NCI-H187 (cell line): ENCODE data around the gene SPTY2D1.
"Not testable (repeated sequence)": the region's sequence is repeated elsewhere in the genome, so short reads cannot be mapped to it uniquely, and the experiment has no call there.

ENCODE experiments used
- DNase-seq, 2 experiments: peaks; one replicate each; lab custom pipeline; 2025; lab: John Stamatoyannopoulos, UW

Gene SPTY2D1, protein sequence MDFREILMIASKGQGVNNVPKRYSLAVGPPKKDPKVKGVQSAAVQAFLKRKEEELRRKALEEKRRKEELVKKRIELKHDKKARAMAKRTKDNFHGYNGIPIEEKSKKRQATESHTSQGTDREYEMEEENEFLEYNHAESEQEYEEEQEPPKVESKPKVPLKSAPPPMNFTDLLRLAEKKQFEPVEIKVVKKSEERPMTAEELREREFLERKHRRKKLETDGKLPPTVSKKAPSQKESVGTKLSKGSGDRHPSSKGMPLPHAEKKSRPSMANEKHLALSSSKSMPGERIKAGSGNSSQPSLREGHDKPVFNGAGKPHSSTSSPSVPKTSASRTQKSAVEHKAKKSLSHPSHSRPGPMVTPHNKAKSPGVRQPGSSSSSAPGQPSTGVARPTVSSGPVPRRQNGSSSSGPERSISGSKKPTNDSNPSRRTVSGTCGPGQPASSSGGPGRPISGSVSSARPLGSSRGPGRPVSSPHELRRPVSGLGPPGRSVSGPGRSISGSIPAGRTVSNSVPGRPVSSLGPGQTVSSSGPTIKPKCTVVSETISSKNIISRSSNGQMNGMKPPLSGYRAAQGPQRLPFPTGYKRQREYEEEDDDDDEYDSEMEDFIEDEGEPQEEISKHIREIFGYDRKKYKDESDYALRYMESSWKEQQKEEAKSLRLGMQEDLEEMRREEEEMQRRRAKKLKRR

DNA sequence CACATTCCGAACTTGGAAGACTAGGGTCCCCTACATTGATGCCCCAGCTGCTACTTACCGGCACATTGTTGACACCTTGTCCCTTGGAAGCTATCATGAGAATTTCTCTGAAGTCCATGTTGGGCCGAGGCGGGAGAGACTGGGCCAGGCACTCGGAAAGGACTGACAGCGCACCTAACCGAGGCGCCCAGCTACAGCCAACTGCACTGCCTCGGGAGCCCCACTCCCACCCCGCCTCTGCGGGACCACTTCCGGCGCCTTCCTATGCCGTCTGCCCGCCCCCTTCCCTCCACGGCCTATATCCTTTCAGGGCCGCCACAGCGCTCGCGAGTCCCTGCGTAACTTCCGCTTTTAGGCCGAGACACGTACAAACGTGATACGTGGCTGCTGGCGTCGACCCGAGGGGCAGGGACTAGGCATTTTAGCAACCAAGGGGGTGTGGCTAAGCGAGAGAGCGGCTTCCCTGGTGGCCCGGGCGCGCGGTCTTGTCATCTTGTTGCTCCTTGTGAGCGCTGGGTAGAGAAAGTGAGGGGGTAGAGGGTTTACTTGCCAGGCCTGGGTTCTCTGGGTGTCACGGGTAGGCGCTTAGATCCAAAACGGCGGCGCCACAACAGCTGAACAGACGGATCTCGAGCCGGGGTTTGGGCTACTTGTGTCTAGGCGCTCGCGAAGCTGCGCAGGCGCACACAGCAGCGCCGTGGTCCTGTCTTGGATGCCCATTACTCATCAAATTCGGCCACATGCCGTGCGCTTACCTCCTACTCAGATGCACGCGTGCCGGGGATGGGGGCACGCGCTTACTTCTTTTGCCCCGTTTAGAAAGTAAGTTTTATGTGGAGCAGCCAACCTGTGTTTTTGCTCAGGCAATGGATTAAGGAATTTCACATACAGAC lies at the start of gene SPTY2D1:
TSS of gene SPTY2D1 (minus strand) at position 203 of the 893 bp plus-strand sequence. CDS start at position 118, 85 bp downstream.
- peak; percentile 92 to 98 for DNase-seq

DNA sequence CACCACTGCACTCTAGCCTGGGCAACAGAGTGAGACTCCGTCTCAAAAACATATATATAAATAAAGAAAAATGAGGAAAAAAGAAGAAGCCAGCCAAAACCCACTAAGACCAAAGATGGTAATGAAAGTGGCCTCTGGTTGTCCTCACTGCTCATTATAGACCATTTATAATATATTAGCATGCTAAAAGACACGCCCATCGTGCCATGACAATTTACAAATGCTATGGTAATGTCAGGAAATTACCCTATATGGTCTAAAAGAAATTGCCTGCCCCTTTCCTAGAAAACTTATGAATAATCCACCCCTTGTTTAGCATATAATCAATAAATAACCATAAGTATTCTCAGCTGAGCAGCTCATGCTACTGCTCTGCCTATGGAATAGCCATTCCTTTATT lies 48.3 kb upstream of the SPTY2D1 start:
- no peak for DNase-seq

DNA sequence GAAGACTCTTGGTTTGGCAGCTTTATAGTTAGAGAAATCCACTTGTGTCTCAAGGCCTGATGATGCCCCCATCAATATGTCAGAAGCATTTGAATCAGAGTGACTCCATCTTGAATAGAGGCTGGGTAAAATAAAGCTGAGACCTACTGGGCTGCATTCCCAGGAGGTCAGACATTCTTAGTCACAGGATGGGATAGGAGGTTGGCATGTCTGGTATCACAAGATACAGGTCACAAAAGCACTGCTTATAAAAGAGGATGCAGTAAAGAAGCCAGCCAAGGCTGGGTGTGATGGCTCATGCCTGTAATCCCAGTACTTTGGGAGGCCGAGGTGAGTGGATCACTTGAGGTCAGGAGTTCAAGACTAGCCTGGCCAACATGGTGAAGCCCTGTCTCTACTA lies 47.8 kb upstream of the SPTY2D1 start:
- DNase-seq, result not testable (repeated sequence)

DNA sequence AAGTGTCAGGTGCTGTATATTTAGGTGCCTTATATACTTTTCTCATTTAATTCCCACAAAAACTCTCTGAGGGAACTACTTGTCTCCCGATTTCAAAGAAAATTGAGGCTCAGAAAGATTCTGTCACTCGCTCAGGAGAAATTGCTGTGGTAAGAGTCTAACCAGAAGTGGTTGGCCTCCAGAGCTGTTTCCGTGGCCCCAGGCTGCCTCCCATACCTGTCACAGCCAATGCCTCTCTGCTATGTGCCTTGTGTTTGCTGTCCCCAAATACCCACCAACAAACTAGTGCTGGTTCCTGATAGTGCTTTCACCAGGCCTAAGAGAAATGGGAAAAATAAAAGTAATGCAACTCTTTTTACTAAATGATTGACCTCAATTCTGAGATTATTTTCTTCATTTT lies 43.4 kb upstream of the SPTY2D1 start:
- DNase-seq, result no peak

DNA sequence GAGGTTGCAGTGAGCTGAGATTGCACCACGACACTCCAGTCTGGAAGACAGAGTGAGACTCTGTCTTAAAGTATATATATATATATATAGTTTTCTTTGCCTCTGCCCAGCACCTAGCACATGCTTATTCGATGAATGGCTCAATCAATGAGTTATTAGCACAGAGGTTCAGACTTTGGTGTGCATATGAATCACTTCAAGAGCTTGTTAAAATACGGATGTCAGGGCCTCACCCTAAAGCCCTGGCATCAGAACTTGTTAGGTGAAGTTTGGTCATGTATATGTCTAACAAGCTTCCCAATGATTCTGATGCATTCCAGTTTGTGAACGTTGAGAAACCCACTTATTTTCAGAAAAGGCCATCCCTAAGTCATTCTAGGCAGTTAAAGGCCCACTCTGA lies 42.7 kb upstream of the SPTY2D1 start:
- DNase-seq, result no peak

DNA sequence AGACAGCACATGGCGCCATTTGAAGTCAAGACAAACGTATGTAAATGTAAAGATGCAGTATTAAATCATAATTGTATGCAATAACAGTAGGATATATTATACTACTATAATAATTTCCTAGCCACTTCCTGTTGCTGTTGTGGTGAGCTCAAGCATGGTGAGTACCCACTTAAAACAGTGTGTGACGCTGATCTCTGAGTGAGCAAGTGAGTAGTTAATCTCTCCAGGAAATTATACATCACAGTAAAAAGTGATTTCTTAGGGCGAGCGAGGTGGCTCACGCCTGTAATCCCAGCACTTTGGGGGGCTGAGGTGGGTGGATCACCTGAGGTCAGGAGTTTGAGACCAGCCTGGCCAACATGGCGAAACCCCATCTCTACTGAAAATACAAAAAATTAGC lies 38.1 kb upstream of the SPTY2D1 start:
- peak in 1 of 2 experiments; percentile 4 for DNase-seq

DNA sequence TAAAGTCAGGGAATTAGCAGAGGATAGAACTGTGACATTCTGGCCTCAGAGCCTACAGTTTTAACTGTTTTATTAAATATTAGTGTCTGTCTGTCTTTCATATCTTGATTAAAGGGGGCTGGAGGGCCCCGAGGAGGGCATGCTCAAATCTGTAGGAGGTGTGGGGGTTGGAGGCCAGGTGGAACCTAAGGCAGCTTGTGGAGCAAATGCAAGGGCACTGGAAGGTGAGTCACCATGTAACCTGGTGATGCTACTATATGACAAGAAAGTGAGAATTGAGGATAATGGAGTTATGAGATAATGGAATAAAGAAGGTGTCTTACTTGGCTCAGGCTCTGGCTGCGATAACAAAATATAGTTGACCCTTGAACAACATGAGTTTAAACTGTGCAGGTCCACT lies 37.1 kb upstream of the SPTY2D1 start:
- DNase-seq, result no peak

DNA sequence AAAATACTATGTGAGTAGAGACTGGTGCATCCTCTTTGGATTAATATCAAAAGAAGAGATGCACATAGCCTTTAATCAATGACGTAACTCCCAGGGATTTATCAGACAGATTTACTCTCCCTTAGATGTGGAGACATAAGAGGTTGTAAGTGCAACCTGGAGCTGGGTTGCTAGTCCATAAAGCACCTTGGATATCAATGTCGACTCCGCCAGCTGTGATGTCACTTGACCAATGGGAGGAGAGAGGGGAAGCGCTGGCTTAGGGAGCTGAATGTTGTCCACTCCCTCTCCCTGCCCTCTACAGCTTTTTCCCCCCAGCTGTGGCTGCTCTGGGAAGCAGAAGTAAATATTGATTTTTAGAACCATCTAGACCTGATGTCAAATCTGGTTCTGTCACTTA lies 35.6 kb upstream of the SPTY2D1 start:
- no peak for DNase-seq

DNA sequence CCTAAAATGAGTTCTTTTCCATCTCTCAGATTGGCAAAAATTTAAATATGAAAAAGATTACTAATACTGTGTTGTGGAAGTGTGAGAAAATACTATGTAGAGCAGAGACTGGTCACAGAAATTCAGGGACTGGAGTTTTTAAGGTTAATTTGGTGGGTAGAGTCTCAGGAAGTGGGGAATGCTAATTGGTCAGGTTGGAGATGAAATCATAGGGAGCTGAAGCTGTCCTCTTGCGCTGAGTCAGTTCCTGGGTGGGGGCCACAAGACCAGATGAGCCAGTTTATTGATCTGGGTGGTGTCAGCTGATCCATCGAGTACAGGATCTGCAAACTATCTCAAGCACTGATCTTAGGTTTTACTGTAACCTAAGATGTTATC lies 35.1 kb upstream of the SPTY2D1 start:
- no peak for DNase-seq

DNA sequence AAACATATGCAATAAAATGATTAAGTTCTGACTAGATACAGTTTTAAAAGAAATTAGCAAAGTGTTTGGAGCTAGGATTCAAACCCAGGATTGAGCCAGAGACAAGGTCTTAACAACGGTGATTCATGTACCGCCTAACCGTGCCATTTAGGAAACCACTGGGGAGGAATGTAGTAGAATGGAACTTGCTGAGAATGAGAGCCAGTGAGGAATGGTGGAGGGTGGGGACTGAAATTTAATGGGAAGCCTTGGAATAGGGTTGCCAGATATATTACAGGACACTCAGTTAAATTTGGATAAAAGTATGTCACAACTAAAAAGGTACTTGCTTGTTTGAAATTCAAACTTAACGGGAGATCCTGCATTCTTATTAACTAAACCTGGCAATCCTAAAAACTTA lies 34.0 kb upstream of the SPTY2D1 start:
- no peak for DNase-seq

DNA sequence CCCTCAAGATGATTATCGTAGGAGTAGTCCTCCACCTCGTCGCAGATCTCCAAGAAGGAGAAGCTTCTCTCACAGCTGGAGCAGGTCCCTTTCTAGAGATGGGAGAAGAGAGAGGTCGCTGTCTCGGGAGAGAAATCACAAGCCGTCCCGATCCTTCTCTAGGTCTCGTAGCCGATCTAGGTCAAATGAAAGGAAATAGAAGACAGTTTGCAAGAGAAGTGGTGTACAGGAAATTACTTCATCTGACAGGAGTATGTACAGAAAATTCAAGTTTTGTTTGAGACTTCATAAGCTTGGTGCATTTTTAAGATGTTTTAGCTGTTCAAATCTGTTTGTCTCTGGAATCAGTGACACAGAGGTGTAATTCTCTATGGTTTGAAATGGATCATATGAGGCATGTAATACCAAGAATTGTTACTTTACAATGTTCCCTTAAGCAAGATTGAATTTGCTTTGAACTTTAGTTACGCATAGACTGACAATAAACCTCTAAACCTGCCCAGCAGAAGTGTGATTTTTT lies 31.3 kb upstream of the SPTY2D1 start:
- not testable (repeated sequence) for DNase-seq

DNA sequence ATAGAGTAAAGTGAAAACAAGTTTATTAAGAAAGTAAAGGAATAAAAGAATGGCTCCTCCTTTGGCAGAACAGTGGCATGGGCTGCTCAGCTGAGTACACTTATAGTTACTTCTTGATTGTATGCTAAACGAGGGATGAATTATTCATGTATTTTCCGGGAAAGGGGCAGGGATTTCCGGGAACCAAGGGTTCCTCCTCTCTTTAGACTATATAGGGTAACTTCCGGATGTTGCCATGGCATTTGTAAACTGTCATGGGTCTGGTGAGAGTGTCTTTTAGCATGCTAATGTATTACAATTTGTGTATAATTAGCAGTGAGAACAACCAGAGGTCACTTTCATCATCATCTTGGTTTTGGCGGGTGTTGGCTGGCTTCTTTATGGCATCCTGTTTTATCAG lies 23.5 kb upstream of the SPTY2D1 start:
- DNase-seq, result no peak

DNA sequence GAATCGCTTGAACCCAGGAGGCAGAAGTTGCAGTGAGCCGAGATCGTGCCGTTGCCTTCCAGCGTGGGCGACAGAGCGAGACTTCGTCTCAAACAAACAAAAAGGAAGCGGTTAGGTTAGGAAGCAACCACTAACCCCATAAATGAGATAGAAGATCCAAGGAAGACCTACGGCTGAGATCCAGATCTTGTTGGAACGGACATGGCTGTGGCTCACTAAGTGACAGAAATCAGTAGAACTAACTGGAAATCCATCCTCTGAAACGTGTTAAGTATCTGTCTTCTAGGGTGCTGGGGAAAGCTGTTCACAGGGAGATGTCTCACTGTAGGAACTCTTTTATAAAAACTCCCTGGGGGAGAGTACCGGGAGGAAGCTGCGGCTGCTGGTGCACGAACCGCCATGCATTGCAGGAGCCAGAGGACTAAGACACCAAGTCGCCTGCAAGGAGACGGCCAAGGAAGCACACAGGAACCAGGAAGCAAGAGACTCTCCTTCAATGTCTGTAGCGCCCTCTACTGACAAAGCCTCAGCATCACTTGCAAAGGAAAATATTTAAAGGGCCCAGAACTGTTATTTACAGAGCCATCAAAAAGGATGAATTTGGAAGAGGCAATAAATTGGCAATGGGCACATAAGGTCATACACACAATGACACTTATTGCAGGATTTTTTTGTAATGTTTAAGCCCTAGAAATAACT lies 16.9 kb upstream of the SPTY2D1 start:
- DNase-seq, result no peak

DNA sequence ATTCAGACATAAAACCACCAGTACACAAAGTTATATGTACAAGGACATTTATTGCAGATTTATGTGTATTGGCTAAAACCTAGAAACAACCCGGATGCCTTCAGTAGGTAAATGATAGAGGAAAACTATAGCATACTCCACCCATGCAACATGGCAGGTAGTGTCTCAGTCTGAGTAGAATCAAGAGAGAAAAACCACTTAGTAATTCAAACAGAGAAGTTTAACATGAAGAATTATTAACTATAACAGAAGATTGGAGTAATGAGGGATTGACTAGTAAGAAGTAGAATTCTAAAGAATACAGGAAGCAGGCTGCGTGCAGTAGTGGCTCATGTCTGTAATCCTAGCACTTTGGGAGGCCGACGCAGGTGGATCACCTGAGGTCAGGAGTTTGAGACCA lies 16.2 kb upstream of the SPTY2D1 start:
- no peak for DNase-seq

DNA sequence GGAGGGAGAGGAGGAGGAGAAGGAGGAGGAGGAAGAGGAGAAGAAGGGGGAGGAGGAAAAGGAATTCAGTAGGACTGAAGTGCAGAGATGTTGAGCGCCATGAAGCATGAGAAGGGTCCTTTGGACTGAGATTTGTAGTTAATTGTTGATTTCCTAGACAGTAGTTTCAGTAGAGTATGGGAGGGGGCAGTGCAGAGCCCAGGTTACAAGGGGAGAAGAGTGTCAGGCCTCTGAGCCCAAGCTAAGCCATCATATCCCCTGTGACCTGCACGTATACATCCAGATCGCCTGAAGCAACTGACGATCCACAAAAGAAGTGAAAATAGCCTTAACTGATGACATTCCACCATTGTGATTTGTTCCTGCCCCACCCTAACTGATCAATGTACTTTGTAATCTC lies 8.9 kb upstream of the SPTY2D1 start:
- DNase-seq, result not testable (repeated sequence)

DNA sequence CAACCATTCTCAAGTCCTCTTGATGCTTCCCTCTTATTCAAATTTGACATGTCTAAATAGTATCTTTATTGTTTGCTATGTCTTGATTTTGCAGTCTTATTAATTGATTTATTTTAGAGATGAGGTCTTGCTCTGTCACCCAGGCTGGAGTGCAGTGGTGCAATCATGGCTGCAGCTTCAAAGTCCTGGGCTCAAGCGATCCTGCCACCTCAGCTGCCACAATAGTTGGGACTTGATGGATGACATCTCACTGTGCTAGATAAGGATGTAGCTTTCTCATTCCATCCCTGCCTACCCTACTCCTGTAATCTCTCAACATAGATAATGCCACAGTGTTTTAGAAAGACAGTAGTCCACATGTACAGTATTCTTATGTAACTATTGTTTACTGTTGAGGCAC lies 7.5 kb upstream of the SPTY2D1 start:
- no peak for DNase-seq

DNA sequence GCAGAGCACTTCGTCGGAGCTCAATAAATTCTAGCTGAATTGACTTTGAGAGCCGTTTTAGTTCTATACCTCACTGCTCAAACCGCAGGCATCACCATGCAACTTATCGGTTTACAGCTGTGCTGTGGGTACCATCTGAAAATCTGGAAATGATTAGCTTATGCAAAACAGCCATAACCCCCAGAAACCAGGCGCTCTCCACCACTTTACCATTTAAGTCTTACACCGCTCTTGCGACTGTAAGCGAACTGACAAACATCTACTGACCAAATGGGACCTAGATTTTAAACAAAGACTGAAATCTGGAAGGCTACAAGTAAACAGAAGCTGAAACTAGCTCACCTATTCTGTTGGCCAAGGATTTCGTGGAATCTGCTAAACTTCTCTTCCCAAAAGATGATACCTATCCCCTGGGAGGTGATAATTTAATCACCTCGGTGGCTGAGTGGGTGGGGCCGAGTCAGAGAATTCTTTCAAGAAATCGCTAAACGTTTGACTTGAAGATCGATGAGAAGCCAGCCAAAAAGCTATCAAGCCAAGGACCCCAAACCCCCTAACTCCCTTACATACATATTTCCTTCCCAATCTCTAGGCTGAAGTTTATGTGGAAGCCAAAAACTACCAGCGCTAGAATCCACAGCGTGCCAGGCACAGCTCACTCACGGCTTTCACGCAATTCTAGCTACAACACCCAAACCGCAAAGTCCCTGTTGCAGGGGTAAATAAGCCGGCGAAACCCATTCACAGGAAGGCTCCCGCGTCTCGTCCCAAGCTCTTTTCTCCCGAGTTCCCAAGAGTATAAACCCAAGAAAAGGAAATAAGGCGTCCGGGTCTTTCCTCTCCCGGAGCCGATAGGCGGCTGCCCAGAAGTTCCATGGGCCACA lies 644 bp downstream of the SPTY2D1 start:
- DNase-seq, result no peak

DNA sequence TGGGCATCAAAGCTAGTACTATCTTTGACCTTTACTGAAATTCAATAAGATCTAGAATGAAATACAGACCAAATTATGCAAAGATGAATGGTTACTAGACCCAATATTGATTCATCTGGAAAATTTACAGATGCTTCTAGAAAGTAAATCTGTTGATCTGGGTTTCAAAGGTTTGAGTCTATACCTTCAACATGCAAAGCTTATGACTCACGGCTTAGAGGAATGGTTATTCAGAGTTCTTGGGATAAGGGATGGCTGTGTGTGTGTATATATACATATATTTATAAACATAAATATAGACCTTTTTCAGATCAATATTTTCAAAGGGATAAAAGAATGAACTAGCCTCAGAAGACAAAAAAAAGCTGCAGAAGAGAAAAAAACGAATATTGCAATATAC lies 1.3 kb downstream of the SPTY2D1 start:
- no peak for DNase-seq

DNA sequence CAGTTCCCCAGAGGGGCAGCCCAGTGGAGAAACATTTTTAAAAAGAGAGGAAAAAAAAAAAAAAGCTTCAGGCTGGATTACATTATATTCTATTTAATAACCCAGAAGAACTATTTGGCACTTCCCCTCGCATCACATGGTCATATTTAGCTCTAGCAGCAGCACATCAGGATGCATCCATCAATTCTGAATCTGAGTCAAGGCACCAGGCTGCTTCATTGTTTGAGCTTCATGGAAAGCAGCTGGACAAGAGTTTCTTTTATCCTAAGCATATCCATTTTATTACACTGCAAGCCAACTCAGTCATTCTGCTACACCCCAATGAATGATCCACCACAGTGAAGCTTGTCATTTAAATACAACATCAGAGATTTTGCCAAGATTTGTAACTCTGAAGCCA lies 10.0 kb downstream of the SPTY2D1 start:
- DNase-seq, result no peak

DNA sequence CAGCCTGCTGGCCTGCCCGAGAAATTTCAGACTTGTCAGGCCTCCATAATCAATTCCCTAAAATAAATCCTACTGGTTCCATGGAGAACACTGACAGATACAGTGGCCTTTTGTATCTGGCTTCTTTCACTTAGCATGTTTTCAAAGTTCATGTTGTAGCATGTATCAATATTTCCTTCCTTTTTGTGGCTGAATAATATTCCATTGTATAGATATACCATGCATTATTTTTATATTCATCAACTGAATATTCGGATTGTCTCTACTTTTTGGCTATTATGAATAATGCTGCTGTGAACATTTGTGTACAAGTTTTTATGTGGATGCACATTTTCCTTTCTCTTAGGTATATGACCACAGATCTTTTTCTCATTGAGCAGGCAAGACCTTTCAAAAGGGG lies 10.4 kb downstream of the SPTY2D1 start:
- DNase-seq, result no peak
